ENCODE data around the gene LPP.

- no peak for TF ChIP-seq CTCF (IDR thresholded peaks at IDR 0.05)
- TF ChIP-seq EZH2 (IDR thresholded peaks at IDR 0.05; ENCODE audit: borderline replicate concordance, insufficient read depth, low read depth, low read length, poor library complexity, severe bottlenecking), result no peak
Measured at GRCh38 chr3:188431553-188431952, 277.6 kb downstream of the LPP start.
